Adrenal gland (tissue), 5 donors: ENCODE data around the gene ME2.

Source experiments
- POLR2A ChIP-seq, 2 donors: fragments of 450-650 bp; IDR thresholded peaks; one replicate each; pipeline ENCODE4 v1.6.1; 2017; ENCODE audit warnings: antibody characterized with exemption in 2 of 2, mild to moderate bottlenecking in 2 of 2, moderate library complexity in 1 of 2
- TF ChIP-seq, protein P1 (sequence below), 6 experiments: fragments of 450-650 bp in 4 of 6; fragments of 200-600 bp in 2 of 6; sonication (generic) in 1 of 6; IDR thresholded peaks; 1 replicate in 5 of 6; 2 replicates in 1 of 6; pipeline versions ENCODE4 v1.5.1 to v1.8.0; 2016 to 2021; ENCODE audit warnings: antibody characterized with exemption in 6 of 6, mild to moderate bottlenecking in 2 of 6, moderate library complexity in 1 of 6
- donor health status: DM: no; HTN: no; CAD: no.

DNA sequence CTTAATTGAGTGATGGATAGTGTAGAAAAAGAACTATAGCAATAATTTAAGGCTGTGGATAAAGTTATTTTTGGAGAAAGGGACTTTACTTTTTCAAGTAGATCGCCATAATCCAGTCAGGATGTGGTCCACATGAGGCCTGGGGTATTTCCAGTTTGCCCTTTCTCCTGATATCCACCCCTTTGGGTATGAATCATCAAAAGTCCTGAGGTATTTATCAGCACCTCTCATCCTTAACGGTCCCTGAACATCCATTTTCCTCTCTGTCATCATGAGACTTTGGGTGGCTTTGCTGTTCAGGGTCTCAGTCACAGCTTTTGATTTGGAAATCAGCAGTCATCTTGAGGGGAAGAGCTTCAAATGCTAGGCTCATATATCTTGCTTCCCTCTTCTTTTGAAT, 49.6 kb downstream of the ME2 start:
- TF ChIP-seq, protein P1, sequence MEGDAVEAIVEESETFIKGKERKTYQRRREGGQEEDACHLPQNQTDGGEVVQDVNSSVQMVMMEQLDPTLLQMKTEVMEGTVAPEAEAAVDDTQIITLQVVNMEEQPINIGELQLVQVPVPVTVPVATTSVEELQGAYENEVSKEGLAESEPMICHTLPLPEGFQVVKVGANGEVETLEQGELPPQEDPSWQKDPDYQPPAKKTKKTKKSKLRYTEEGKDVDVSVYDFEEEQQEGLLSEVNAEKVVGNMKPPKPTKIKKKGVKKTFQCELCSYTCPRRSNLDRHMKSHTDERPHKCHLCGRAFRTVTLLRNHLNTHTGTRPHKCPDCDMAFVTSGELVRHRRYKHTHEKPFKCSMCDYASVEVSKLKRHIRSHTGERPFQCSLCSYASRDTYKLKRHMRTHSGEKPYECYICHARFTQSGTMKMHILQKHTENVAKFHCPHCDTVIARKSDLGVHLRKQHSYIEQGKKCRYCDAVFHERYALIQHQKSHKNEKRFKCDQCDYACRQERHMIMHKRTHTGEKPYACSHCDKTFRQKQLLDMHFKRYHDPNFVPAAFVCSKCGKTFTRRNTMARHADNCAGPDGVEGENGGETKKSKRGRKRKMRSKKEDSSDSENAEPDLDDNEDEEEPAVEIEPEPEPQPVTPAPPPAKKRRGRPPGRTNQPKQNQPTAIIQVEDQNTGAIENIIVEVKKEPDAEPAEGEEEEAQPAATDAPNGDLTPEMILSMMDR (IDR thresholded peaks at IDR 0.05), result no peak
- TF ChIP-seq POLR2A (IDR thresholded peaks at IDR 0.05), result no peak
